HepG2 (cell line): ENCODE measurements around the gene PHKG1. TPM values are rescaled to one million over a fixed set of nuclear protein-coding genes. Genes with fewer than 3 reads are reported as not detected.

Experiments
- ATAC-seq: fragments of 200-7000 bp; cut with Tn5 transposase; 3 replicates; pipeline ENCODE4 v1.9.1; 2020; ENCODE audit warnings: mild to moderate bottlenecking, moderate library complexity
- BruUV-seq: library from RNA; stranded (reverse); fragments of 400-500 nt; replicated peaks from 2 replicates; lab custom pipeline; 2021; lab: Mats Ljungman, UMichigan
- CTCF ChIA-PET: fragments of 300-600 bp; formaldehyde crosslinking; extraction: SDS; loops from one replicate; lab custom pipeline; 2021; ENCODE audit warnings: low total read pairs, inconsistent platforms, low intra/inter-chr PET ratio; lab: Yijun Ruan, JAX
- POLR2A ChIA-PET: fragments of 350-600 bp; sonication (Branson Sonifier 250); formaldehyde crosslinking; loops from one replicate; lab custom pipeline; 2020; ENCODE audit warnings: antibody characterized with exemption, inconsistent platforms; lab: Yijun Ruan, JAX
- DNase-seq: peaks from one replicate; pipeline ENCODE4 v3.0.0-alpha.2; 2015; ENCODE audit warnings: low spot score
- FAIRE-seq: peaks from 3 replicates; lab custom pipeline; 2011; peaks lifted over from hg19 to GRCh38; lab: Jason Lieb, UNC
- H2AFZ ChIP-seq: one replicate; pipeline ENCODE4 v1.6.1; 2011; ENCODE audit warnings: low read length, inconsistent platforms
- H3K27ac ChIP-seq: fragments of 300-600 bp; 3 replicates; pipeline ENCODE4 v1.8.0; 2011; ENCODE audit warnings: mixed run types, mild to moderate bottlenecking, mixed read lengths, low read length, inconsistent platforms; ENCODE audit not compliant: insufficient read depth; ENCODE audit errors: extremely low read length
- H3K27me3 ChIP-seq, 2 experiments: fragments of 200-600 bp in 1 of 2; 2 replicates in 1 of 2; 3 replicates in 1 of 2; pipeline versions ENCODE4 v1.6.0 to v1.8.0; 2011; ENCODE audit warnings: low read length in 2 of 2, mild to moderate bottlenecking in 2 of 2, moderate library complexity in 2 of 2, inconsistent platforms in 1 of 2; ENCODE audit not compliant: insufficient read depth in 2 of 2, control insufficient read depth in 1 of 2
- H3K36me3 ChIP-seq, 2 experiments: fragments of 200-600 bp in 1 of 2; replicated peaks in 1 of 2; 2 replicates in 1 of 2; 3 replicates in 1 of 2; pipeline versions ENCODE4 v1.5.1 to v1.8.0; 2011; ENCODE audit warnings: low read length in 2 of 2, inconsistent platforms in 1 of 2; ENCODE audit not compliant: insufficient read depth in 2 of 2, control insufficient read depth in 1 of 2
- H3K4me1 ChIP-seq: 2 replicates; pipeline ENCODE4 v1.5.1; 2012; ENCODE audit warnings: low read length, inconsistent platforms; ENCODE audit not compliant: insufficient read depth
- H3K4me2 ChIP-seq: 2 replicates; pipeline ENCODE4 v1.6.0; 2011; ENCODE audit warnings: low read depth, low read length, inconsistent platforms
- H3K4me3 ChIP-seq, 3 experiments: fragments of 200-600 bp in 1 of 3; sonication (generic), shearing (Covaris generic) in 1 of 3; replicated peaks in 1 of 3; 2 replicates each; pipeline ENCODE4 v1.5.1; 2011 to 2016; ENCODE audit warnings: low read length in 3 of 3, inconsistent platforms in 2 of 3, low read depth in 2 of 3, mild to moderate bottlenecking in 2 of 3, control low read depth in 1 of 3, mixed read lengths in 1 of 3; ENCODE audit not compliant: insufficient read depth in 1 of 3
- H3K79me2 ChIP-seq: one replicate; pipeline ENCODE4 v1.6.1; 2011; ENCODE audit warnings: low read length, inconsistent platforms; ENCODE audit not compliant: insufficient read depth
- H3K9ac ChIP-seq: 2 replicates; pipeline ENCODE4 v1.6.0; 2011; ENCODE audit warnings: mild to moderate bottlenecking, low read depth, low read length, inconsistent platforms; ENCODE audit not compliant: insufficient read depth
- H3K9me3 ChIP-seq: 2 replicates; pipeline ENCODE4 v1.5.1; 2012; ENCODE audit warnings: mild to moderate bottlenecking, low read length
- H4K20me1 ChIP-seq: 2 replicates; pipeline ENCODE4 v1.6.0; 2011; ENCODE audit warnings: inconsistent platforms, mild to moderate bottlenecking, low read length, moderate library complexity; ENCODE audit not compliant: insufficient read depth
- ARNT ChIP-seq: fragments of 450-650 bp; IDR thresholded peaks from 2 replicates; pipeline ENCODE4 v1.6.1; 2017
- CBFB ChIP-seq: sonication (generic); formaldehyde crosslinking; IDR thresholded peaks from 2 replicates; pipeline ENCODE4 v1.4.0; 2020; ENCODE audit warnings: missing genetic modification reagents
- EED ChIP-seq: sonication (generic); formaldehyde crosslinking; IDR thresholded peaks from 2 replicates; pipeline ENCODE4 v1.5.0; 2020; ENCODE audit warnings: mild to moderate bottlenecking, missing genetic modification reagents
- HNF4A ChIP-seq: sonication (generic); formaldehyde crosslinking; IDR thresholded peaks from 2 replicates; pipeline ENCODE4 v1.4.0; 2020; ENCODE audit warnings: missing genetic modification reagents
- HNF4G ChIP-seq, 2 experiments: sonication (generic) in 1 of 2; formaldehyde crosslinking in 1 of 2; IDR thresholded peaks; 2 replicates each; pipeline versions ENCODE4 v1.4.0 to v1.6.1; 2011 to 2020; ENCODE audit warnings: borderline replicate concordance in 2 of 2, low read depth in 2 of 2, mild to moderate bottlenecking in 2 of 2, low read length in 1 of 2, missing genetic modification reagents in 1 of 2, moderate library complexity in 1 of 2
- HNRNPUL1 ChIP-seq: fragments of 200-400 bp; formaldehyde crosslinking; IDR thresholded peaks from 2 replicates; pipeline ENCODE4 v1.6.1; 2017; ENCODE audit warnings: low read depth, mild to moderate bottlenecking, low read length, moderate library complexity
- KDM4B ChIP-seq: sonication (generic); formaldehyde crosslinking; IDR thresholded peaks from 2 replicates; pipeline ENCODE4 v1.4.0; 2020; ENCODE audit warnings: missing genetic modification reagents
- KLF13 ChIP-seq: sonication (generic); formaldehyde crosslinking; IDR thresholded peaks from 2 replicates; pipeline ENCODE4 v1.4.0; 2020; ENCODE audit warnings: mild to moderate bottlenecking, missing genetic modification reagents
- NCOR1 ChIP-seq: fragments of 200-600 bp; sonication (generic); IDR thresholded peaks from 2 replicates; pipeline ENCODE4 v1.7.0; 2017; ENCODE audit warnings: antibody characterized with exemption, low read length, borderline replicate concordance
- NFATC3 ChIP-seq: sonication (generic); formaldehyde crosslinking; IDR thresholded peaks from 2 replicates; pipeline ENCODE4 v1.5.1; 2020; ENCODE audit warnings: mild to moderate bottlenecking, missing genetic modification reagents
- SP140L ChIP-seq: sonication (generic); formaldehyde crosslinking; IDR thresholded peaks from 2 replicates; pipeline ENCODE4 v1.4.0; 2020; ENCODE audit warnings: missing genetic modification reagents, borderline replicate concordance
- ZFP1 ChIP-seq: IDR thresholded peaks from 2 replicates; pipeline ENCODE4 v1.6.1; 2016
- ZNF124 ChIP-seq: sonication (generic); formaldehyde crosslinking; IDR thresholded peaks from 2 replicates; pipeline ENCODE4 v1.4.0; 2020; ENCODE audit warnings: missing genetic modification reagents
- ZNF18 ChIP-seq: sonication (generic); formaldehyde crosslinking; IDR thresholded peaks from 2 replicates; pipeline ENCODE4 v1.8.0; 2022; ENCODE audit warnings: mild to moderate bottlenecking, missing genetic modification reagents; ENCODE audit not compliant: insufficient replicate concordance
- ZNF3 ChIP-seq: IDR thresholded peaks from 2 replicates; pipeline ENCODE4 v1.7.0; 2017; ENCODE audit warnings: inconsistent platforms
- ZNF383 ChIP-seq: sonication (generic); formaldehyde crosslinking; IDR thresholded peaks from 2 replicates; pipeline ENCODE4 v1.4.0; 2020; ENCODE audit warnings: missing genetic modification reagents, mild to moderate bottlenecking, borderline replicate concordance
- ZNF562 ChIP-seq: sonication (generic); formaldehyde crosslinking; IDR thresholded peaks from 2 replicates; pipeline ENCODE4 v1.8.0; 2022; ENCODE audit warnings: missing genetic modification reagents, borderline replicate concordance
- ZNF597 ChIP-seq: sonication (generic); formaldehyde crosslinking; IDR thresholded peaks from 2 replicates; pipeline ENCODE4 v1.5.0; 2020; ENCODE audit warnings: missing genetic modification reagents
- ZNF674 ChIP-seq: sonication (generic); formaldehyde crosslinking; IDR thresholded peaks from 2 replicates; pipeline ENCODE4 v1.5.0; 2020; ENCODE audit warnings: low read depth, mild to moderate bottlenecking, missing genetic modification reagents
- ZNF747 ChIP-seq: sonication (generic); formaldehyde crosslinking; IDR thresholded peaks from 2 replicates; pipeline ENCODE4 v1.8.1; 2023; ENCODE audit warnings: missing genetic modification reagents, mild to moderate bottlenecking, borderline replicate concordance
- WGBS: methylation state at CpG from one replicate; pipeline ENCODE4 v1.1.6; 2017; ENCODE audit warnings: low lambda C conversion rate; 5-methylcytosine and 5-hydroxymethylcytosine counted together
- in situ Hi-C: cut with HindIII; loops from 2 replicates; pipeline ENCODE4 v1.10.0; 2017; ENCODE audit warnings: low pct_unique_long_range_greater_than_20kb; ENCODE audit not compliant: extremely low pct_ligation_motif_present
- intact Hi-C: fragments of 100-400 bp; cut with micrococcal nuclease; formaldehyde crosslinking; loops from one replicate; pipeline ENCODE4 v1.10.0; 2022; ENCODE audit not compliant: unreplicated experiment
- polyA plus RNA-seq, 8 experiments: library from polyadenylated mRNA; depleted of rRNA in 3 of 8; stranded (reverse) in 7 of 8; unstranded in 1 of 8; fragments of >200 nt; fragmentation: Illumina TruSeq in 4 of 8; extraction: Trizol in 4 of 8; gene quantifications; 2 replicates each; pipeline versions ENCODE4 v1.2.1 to v1.2.3, GENCODE V29; 2011 to 2016; ENCODE audit warnings: low read depth in 4 of 8, missing spikeins in 1 of 8, mixed read lengths in 1 of 8; ENCODE audit not compliant: insufficient read depth in 1 of 8
- total RNA-seq, 5 experiments: library from RNA; depleted of rRNA; stranded (reverse); fragments of >200 nt; fragmentation: Illumina TruSeq; extraction: Trizol; gene quantifications; 2 replicates each; pipeline ENCODE4 v1.2.3, GENCODE V29; 2016; ENCODE audit warnings: low read depth in 1 of 5
- TF ChIP-seq, protein P1 (sequence below): sonication (generic); formaldehyde crosslinking; IDR thresholded peaks from 2 replicates; pipeline ENCODE4 v1.4.0; 2020; ENCODE audit warnings: missing genetic modification reagents

Gene PHKG1
- total and polyA plus RNA-seq, 2 of the 13 experiments (the other 11 are each of a cell fraction or from before 2014, with no cell fraction given): 0.44 to 0.71 TPM

DNA sequence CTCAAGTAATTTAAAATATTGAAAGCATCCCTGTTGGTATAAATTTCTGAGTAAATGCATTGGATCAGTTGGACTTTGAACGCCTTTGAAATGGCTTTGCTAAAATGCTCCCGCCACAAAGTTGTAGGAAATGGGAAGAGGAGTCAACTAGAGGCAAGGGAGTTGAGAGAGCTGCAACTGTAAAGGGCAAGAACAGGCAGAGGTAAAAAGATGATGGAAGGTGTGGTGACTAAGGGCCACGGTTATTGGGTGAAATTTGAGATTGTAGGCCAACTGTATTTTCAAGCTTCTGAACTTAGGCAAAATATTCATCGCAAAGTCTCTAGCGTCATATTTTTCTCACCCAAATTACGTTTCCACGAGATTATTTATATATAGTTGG is 29.3 kb downstream of the PHKG1 start:
- ATAC-seq (0 out of 3 replicates have a peak, but pooled peaks have one; percentile 3), DNase-seq (peak; percentile 54), FAIRE-seq (no peak)
- ChIA-PET POLR2A (interaction anchor here (2.0 to 6.7 kb wide), 8 partner anchors 10 to 98 kb away, joined by 8 to 144 read pairs (median 20); partner anchors contain the start of genes CCT6A, CHCHD2, NIPSNAP2 and PSPH), CTCF (interaction anchor here (1.9 kb wide), 1 partner anchor 30 kb away, joined by 5 read pairs; no protein-coding TSS in a partner anchor)
- peaks cover 1 to 32% of the 10 kb centered on the region in 2 experiments; a peak in 4 of 5 replicates for H3K36me3 ChIP-seq
- in situ Hi-C loops: no loop called here
- intact Hi-C loops: loop anchor here (2.0 kb wide), 1 partner anchor 35 kb away; no protein-coding TSS in a partner anchor
- H4K20me1 ChIP-seq: peaks cover 4% of the 10 kb centered on the region; the same call in 1 of the 2 replicates
- peak overlapping the region; percentile 89; the same call in 1 of the 2 replicates for H3K9ac ChIP-seq
- peak overlapping the region; percentile 86 for H3K4me2 ChIP-seq
- BruUV-seq: TSS peak; percentile 71
- no peaks in the 10 kb centered on the region for H3K9me3 ChIP-seq
- no peak overlapping the region for H2AFZ ChIP-seq
- H3K27ac ChIP-seq: peak overlapping the region; percentile 90
- peaks cover 69% of the 10 kb centered on the region for H3K4me1 ChIP-seq
- peaks cover 5% of the 10 kb centered on the region for H3K79me2 ChIP-seq
- peak overlapping the region in 2 of 3 experiments; percentile 15 to 91; a peak in 1 of 6 replicates for H3K4me3 ChIP-seq
- WGBS: 79% methylated on average over 7 of the region's 7 CpGs
- no peaks in the 10 kb centered on the region for H3K27me3 ChIP-seq
- TF ChIP-seq NCOR1: 0 out of 2 replicates have a peak, but pooled peaks have one; percentile 28
- no peak for TF ChIP-seq NFATC3 (CRISPR knock-in tag)
- TF ChIP-seq ZNF597: no peak
- no peak for TF ChIP-seq EED (CRISPR knock-in tag)
- 0 out of 2 replicates have a peak, but pooled peaks have one; percentile 27 for TF ChIP-seq ZNF383 (CRISPR knock-in tag)
- no peak for TF ChIP-seq CBFB (CRISPR knock-in tag)
- no peak for TF ChIP-seq KDM4B
- no peak for TF ChIP-seq HNRNPUL1
- peak; percentile 34; the same call in 1 of the 2 replicates for TF ChIP-seq HNF4G (IDR thresholded peaks at IDR 0.05; ENCODE audit: borderline replicate concordance, low read depth, low read length)
- no peak for TF ChIP-seq HNF4G (CRISPR knock-in tag; IDR thresholded peaks at IDR 0.05; ENCODE audit: borderline replicate concordance, low read depth)
- TF ChIP-seq ARNT: no peak
- peak; percentile 1 for TF ChIP-seq ZNF18 (CRISPR knock-in tag)
- TF ChIP-seq HNF4A (CRISPR knock-in tag): peak; percentile 5; the same call in 1 of the 2 replicates
- no peak for TF ChIP-seq KLF13 (CRISPR knock-in tag)
- TF ChIP-seq ZFP1: 0 out of 2 replicates have a peak, but pooled peaks have one; percentile 6
- no peak for TF ChIP-seq ZNF562 (CRISPR knock-in tag)
- 0 out of 2 replicates have a peak, but pooled peaks have one; percentile 1 for TF ChIP-seq ZNF674 (CRISPR knock-in tag)
- TF ChIP-seq ZNF747 (CRISPR knock-in tag): no peak
- no peak for TF ChIP-seq SP140L
- TF ChIP-seq, protein P1, sequence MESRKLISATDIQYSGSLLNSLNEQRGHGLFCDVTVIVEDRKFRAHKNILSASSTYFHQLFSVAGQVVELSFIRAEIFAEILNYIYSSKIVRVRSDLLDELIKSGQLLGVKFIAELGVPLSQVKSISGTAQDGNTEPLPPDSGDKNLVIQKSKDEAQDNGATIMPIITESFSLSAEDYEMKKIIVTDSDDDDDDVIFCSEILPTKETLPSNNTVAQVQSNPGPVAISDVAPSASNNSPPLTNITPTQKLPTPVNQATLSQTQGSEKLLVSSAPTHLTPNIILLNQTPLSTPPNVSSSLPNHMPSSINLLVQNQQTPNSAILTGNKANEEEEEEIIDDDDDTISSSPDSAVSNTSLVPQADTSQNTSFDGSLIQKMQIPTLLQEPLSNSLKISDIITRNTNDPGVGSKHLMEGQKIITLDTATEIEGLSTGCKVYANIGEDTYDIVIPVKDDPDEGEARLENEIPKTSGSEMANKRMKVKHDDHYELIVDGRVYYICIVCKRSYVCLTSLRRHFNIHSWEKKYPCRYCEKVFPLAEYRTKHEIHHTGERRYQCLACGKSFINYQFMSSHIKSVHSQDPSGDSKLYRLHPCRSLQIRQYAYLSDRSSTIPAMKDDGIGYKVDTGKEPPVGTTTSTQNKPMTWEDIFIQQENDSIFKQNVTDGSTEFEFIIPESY: peak; percentile 50
- no peak for TF ChIP-seq ZNF3 (CRISPR knock-in tag)
- TF ChIP-seq ZNF124: no peak
